ENCODE measurements around the gene PRKAR2A. TPM values are rescaled to one million over a fixed set of nuclear protein-coding genes. Genes with fewer than 3 reads are reported as not detected.

The PRKAR2A gene
- total and polyA plus RNA-seq, 9 of the 15 experiments (the other 6 are each of a cell fraction or from before 2014, with no cell fraction given): 15.9 to 84.5 (median 37.6) TPM

GRCh38 chr3:48826451-48826850 is 21.2 kb downstream of the PRKAR2A start:
- Histone ChIP-seq H3K79me2 (ENCODE audit: control insufficient read depth, insufficient read depth, low read length) (peaks cover 34% of the 10 kb centered on the region), H3K4me2 (ENCODE audit: insufficient read depth, low read length) (no peak overlapping the region), H3K36me3 (ENCODE audit: control insufficient read depth, insufficient read depth, low read length) (peaks cover 3% of the 10 kb centered on the region; the same call in 1 of the 3 replicates), H2AFZ (ENCODE audit: low read depth, low read length) (no peak overlapping the region), H3K4me3 (no peak overlapping the region), H3K27me3 (ENCODE audit: control insufficient read depth in 2 of 2, insufficient read depth in 2 of 2, low read length in 2 of 2) (no peaks in the 10 kb centered on the region), H4K20me1 (replicated peaks; ENCODE audit: control insufficient read depth, insufficient read depth, low read length) (no peaks in the 10 kb centered on the region), H3K9me1 (ENCODE audit: control insufficient read depth, insufficient read depth, low read length) (no peaks in the 10 kb centered on the region), H3K27ac (ENCODE audit: extremely low read depth, low read depth, low read length) (no peak overlapping the region), H3K4me1 (replicated peaks in 1 of 2; ENCODE audit: control insufficient read depth in 2 of 2, insufficient read depth in 2 of 2, low read length in 2 of 2) (peaks cover 0 to 6% of the 10 kb centered on the region in 2 experiments; a peak in 1 of 5 replicates), H3K9me3 (replicated peaks; ENCODE audit: control insufficient read depth, insufficient read depth, low read depth, low read length) (no peaks in the 10 kb centered on the region), H3K9ac (ENCODE audit: insufficient read depth in 1 of 2, low read depth in 2 of 2, low read length in 2 of 2) (no peak overlapping the region; a peak in 1 of 4 replicates)
- POLR2A ChIA-PET: interaction anchor here (0.6 kb wide), 1 partner anchor 22 kb away, joined by 4 read pairs; no protein-coding TSS in a partner anchor
- in situ Hi-C loops (cut with MboI) (no loop called here), intact Hi-C loops (cut with micrococcal nuclease) (no loop called here)
- peak in 2 of 4 experiments; percentile 33 to 44 for DNase-seq (ENCODE audit: extremely low read depth in 1 of 4, low spot score in 3 of 4)
- ATAC-seq: peak; percentile 83
- no TSS peak for BruUV-seq (replicated peaks)
- WGBS (ENCODE audit: insufficient coverage, low coverage, missing lambda C conversion rate): 11% methylated on average over 2 of the region's 2 CpGs
- peak; percentile 57 for FAIRE-seq
- CTCF ChIA-PET (ENCODE audit: low intra/inter-chr PET ratio): no interaction called here
- TF ChIP-seq JUND (IDR thresholded peaks at IDR 0.05; ENCODE audit: borderline replicate concordance, low read depth, low read length) (0 out of 2 replicates have a peak, but pooled peaks have one; percentile 42), JUND (tag; IDR thresholded peaks at IDR 0.05; ENCODE audit: borderline replicate concordance, low read depth, low read length) (no peak), FOSL1 (tag; conservative IDR thresholded peaks at IDR 0.05) (0 out of 2 replicates have a peak, but pooled peaks have one; percentile 15), PRDM10 (IDR thresholded peaks at IDR 0.05; ENCODE audit: partially characterized antibody) (peak; percentile 39), ATF3 (IDR thresholded peaks at IDR 0.05) (no peak), ATF3 (CRISPR knock-in tag; conservative IDR thresholded peaks at IDR 0.05) (no peak), MNT (conservative IDR thresholded peaks at IDR 0.05) (0 out of 4 replicates have a peak, but pooled peaks of 1 of the 2 experiments have one; percentile 19)

Measured in K562 (cell line).